ENCODE data around the gene RNF212. TPM values are rescaled to one million over a fixed set of nuclear protein-coding genes. Genes with fewer than 3 reads are reported as not detected.
"Not testable (repeated sequence)": the region's sequence is repeated elsewhere in the genome, so short reads cannot be mapped to it uniquely, and the experiment has no call there.

Gene RNF212
- total RNA-seq, 2 experiments from 2014 or later: 0.87 to 1.4 TPM

DNA sequence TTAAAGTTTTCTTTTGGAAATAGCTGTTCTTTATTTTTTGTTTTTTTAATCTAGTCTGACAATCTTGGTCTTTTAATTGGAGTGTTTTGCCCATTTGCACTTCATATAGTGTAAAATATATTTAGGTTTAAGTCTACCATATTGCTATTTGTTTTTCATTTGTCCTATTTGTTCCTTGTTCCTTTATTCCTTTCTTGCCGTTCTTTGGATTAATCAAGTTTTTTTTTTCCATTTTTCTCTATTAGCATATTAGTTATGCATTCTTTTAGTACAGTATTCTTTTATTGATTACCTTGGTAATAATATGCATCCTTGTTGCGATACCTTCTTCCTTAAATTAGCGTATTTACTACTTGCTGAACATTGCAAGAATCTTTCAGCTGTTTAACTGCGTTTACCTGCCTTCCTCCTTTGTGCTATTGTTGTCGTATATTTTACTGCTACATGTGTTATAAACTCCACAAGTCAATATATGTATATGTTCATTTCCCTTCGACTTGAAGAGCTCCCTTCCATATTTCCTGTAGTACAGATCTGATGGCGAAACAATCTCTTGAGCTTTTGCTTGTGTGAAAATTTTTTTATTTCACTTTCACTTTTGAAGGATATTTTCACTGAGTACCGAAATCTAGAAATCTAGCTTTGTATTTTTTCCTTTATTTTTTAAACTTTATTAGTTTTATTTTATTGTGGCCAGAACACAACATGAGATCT is 23.9 kb upstream of the RNF212 start:
- H3K27me3 Mint-ChIP-seq: no peaks in the 10 kb centered on the region
- H3K4me1 Mint-ChIP-seq (ENCODE audit: low read depth): peaks cover 8% of the 10 kb centered on the region
- H3K27ac Mint-ChIP-seq: no peak overlapping the region
- intact Hi-C loops (cut with micrococcal nuclease): no loop called here
- no peaks in the 10 kb centered on the region for H3K9me3 Mint-ChIP-seq
- H3K4me3 Mint-ChIP-seq: peak overlapping the region; percentile 60
- CTCF ChIA-PET: interaction anchor here (0.5 to 2.7 kb wide), 8 partner anchors 9 to 582 kb away, joined by 3 to 12 read pairs (median 4); partner anchors contain the start of gene UVSSA
- no peaks in the 10 kb centered on the region for H3K36me3 Mint-ChIP-seq
- POLR2A ChIA-PET: no interaction called here
- no peak for DNase-seq

DNA sequence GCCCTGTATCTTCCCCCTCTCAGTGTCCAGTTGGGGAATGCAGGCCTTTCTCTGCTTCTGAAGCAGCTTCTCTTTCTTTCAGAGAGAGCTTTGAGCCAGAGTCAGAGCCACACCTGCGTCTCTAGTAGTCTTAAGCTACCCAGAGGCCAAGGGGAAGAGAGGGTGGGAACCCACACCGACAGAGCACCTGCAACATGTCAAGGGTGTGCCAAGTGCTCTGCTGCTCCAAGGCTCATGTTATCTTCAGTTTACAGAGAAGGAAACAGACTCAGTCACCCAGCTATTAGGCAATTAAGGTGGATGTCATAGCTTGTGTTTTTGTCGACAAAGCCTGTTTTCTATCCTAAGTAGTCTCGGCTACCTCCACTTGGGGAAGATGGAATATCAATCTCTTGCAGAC is 22.7 kb upstream of the RNF212 start:
- Mint-ChIP-seq H3K27me3 (no peaks in the 10 kb centered on the region), H3K4me1 (ENCODE audit: low read depth) (peaks cover 8% of the 10 kb centered on the region), H3K27ac (no peak overlapping the region), H3K36me3 (no peaks in the 10 kb centered on the region), H3K4me3 (no peak overlapping the region), H3K9me3 (no peaks in the 10 kb centered on the region)
- POLR2A ChIA-PET: no interaction called here
- no peak for DNase-seq
- intact Hi-C loops (cut with micrococcal nuclease): no loop called here
- CTCF ChIA-PET: interaction anchor here (0.7 to 2.7 kb wide), 2 partner anchors 132 to 150 kb away, joined by 4 to 12 read pairs; no protein-coding TSS in a partner anchor

DNA sequence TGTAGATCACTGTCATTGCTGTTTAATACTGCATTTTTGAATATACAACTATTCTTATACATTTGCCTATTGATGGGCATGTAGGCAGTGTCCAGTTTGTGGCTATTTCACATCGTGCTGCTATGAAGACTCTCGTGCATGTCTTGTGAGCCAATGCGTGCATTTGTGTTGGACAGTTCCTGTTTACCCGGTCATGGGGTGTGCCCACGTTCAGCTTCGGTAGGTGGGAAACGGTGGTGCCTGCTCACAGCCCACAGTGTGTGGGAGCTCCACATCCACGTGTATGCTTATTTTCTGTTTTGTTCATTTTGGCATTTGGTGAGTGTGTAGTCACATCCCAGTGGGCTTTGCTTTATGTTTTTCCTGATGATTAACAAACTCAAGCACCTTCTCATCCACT is 19.7 kb upstream of the RNF212 start:
- CTCF ChIA-PET: interaction anchor here (1.1 to 5.3 kb wide), 5 partner anchors 12 to 223 kb away, joined by 3 to 70 read pairs (median 24); no protein-coding TSS in a partner anchor
- Mint-ChIP-seq H3K9me3 (no peaks in the 10 kb centered on the region), H3K4me3 (no peak overlapping the region), H3K36me3 (no peaks in the 10 kb centered on the region), H3K27me3 (no peaks in the 10 kb centered on the region), H3K4me1 (ENCODE audit: low read depth) (peaks cover 8% of the 10 kb centered on the region), H3K27ac (no peak overlapping the region)
- POLR2A ChIA-PET: no interaction called here
- intact Hi-C loops (cut with micrococcal nuclease): loop anchor here (5.0 kb wide), 1 partner anchor 154 kb away; the partner anchor contains the start of gene MAEA
- no peak for DNase-seq

DNA sequence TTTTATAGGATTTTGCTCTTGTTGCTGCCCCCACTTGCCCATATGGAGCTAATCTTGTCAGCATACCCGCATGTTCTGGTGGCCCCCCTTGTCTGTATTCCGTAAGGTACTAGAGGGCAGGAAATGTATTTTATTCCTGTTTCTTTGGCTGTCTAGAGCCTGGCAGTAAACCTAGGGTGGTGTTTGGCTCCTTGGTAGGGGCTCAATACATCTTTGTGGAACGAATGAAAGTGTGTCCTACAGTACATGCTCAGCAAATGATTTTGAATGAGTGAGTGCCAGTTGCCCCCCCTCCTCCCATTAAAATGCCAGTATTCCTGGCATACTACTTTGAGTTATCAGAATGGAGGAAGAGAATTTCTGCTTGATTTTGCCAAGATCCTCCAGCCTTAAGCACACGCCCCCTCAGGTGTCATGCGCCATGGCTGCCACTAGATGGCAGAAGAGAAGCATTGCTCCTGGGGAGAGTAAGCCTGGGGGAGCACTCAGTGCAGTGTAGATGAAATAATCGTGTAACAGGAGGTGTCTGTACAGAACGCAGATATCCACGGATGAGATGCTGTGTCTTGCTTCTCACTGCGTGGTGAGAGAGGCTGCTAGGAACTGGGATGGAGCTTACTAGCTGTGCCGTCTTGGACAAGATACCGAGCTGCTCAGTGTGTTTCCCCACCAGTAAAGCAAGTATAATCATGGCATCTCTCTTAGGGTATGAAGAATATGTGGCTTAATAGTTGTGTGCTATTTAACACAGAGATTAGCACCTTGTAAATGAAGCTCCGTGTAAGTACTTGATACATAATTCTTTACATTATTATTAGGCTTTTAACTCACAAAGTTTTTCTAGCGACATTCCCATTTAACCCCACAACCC is 17.2 kb upstream of the RNF212 start:
- intact Hi-C loops (cut with micrococcal nuclease): loop anchor here (1.0 to 5.0 kb wide), 4 partner anchors 36 to 220 kb away; partner anchors contain the start of gene MAEA
- Mint-ChIP-seq H3K4me1 (ENCODE audit: low read depth) (no peaks in the 10 kb centered on the region), H3K27ac (no peak overlapping the region), H3K9me3 (no peaks in the 10 kb centered on the region), H3K36me3 (no peaks in the 10 kb centered on the region), H3K4me3 (no peak overlapping the region), H3K27me3 (peaks cover 2% of the 10 kb centered on the region)
- CTCF ChIA-PET: interaction anchor here (0.6 to 5.3 kb wide), 35 partner anchors 10 to 499 kb away, joined by 3 to 70 read pairs (median 4); partner anchors contain the start of genes CTBP1, MAEA and RNF212
- POLR2A ChIA-PET: no interaction called here
- DNase-seq: peak; percentile 81

DNA sequence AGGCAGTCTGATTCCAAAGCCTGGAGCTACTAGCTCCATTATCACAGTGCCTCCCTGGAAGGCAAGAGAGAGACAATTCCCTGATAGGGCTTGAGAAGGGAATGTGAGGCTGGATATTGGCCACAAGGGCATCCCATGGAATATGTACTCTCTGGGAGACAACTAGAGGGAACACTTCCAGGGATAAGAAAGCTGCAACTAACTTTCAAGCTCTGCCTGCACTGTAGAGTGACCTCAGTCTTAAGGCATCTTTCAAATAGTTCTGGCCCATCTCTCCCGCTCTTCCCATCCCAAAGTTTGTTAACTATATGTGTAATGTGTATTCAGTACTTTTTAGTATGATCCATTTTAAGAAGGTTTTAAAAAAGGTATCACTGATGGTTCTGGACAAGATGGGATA is 13.1 kb upstream of the RNF212 start:
- CTCF ChIA-PET: no interaction called here
- intact Hi-C loops (cut with micrococcal nuclease): no loop called here
- Mint-ChIP-seq H3K4me1 (ENCODE audit: low read depth) (no peaks in the 10 kb centered on the region), H3K9me3 (no peaks in the 10 kb centered on the region), H3K27ac (no peak overlapping the region), H3K4me3 (no peak overlapping the region), H3K36me3 (no peaks in the 10 kb centered on the region), H3K27me3 (peaks cover 3% of the 10 kb centered on the region)
- no peak for DNase-seq
- POLR2A ChIA-PET: no interaction called here

DNA sequence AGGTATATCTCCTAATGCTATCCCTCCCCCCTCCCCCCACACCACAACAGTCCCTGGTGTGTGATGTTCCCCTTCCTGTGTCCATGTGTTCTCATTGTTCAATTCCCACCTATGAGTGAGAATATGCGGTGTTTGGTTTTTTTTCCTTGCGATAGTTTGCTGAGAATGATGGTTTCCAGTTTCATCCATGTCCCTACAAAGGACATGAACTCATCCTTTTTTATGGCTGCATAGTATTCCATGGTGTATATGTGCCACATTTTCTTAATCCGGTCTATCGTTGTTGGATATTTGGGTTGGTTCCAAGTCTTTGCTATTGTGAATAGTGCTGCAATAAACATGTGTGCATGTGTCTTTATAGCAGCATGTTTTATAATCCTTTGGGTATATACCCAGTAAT is 12.1 kb upstream of the RNF212 start:
- H3K36me3 Mint-ChIP-seq; H3K27ac Mint-ChIP-seq; H3K27me3 Mint-ChIP-seq; H3K9me3 Mint-ChIP-seq; CTCF ChIA-PET; H3K4me1 Mint-ChIP-seq (ENCODE audit: low read depth); DNase-seq; intact Hi-C loops (cut with micrococcal nuclease); H3K4me3 Mint-ChIP-seq; POLR2A ChIA-PET: not testable (repeated sequence)

DNA sequence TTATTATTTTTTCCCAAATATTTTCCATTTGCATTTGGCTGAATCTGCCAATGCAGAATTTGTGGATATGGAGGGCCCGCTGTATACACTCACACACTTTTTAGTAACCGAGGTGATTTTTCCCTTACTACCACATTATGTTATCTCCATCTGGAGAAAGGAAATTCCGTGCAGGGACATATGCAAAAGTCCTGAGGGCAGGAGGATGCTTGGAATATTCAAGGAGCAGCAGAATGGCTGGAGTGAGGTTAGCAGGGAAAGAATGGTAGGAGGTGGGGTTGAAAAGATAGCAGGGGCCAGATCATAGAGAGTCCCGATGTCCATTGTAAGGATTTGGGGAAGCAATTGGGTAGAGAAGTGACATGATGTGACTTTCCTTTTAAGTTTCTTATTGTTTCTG is 11.5 kb upstream of the RNF212 start:
- Mint-ChIP-seq H3K36me3 (no peaks in the 10 kb centered on the region), H3K9me3 (no peaks in the 10 kb centered on the region), H3K4me3 (no peak overlapping the region), H3K27me3 (peaks cover 3% of the 10 kb centered on the region), H3K27ac (no peak overlapping the region), H3K4me1 (ENCODE audit: low read depth) (no peaks in the 10 kb centered on the region)
- no peak for DNase-seq
- intact Hi-C loops (cut with micrococcal nuclease): no loop called here
- ChIA-PET POLR2A (no interaction called here), CTCF (no interaction called here)

DNA sequence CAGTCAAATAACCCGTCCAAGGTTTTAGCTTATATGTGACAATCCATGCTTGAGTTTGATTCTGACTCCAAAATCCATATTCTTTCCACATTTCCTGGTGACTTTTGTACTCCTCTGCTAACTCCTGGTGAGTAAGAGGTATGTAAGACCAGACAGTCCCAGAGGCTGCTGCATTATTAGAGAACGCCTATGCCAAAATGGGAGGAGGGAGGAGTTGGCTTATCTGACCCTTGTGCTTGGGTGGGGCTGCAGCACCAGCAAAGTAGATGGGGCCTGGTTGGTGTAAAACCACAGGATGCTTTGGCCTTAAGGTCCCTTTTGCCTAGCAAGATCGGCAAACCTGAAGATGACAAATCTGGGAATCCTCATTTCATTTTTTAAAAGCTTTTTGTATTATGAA is 9.1 kb upstream of the RNF212 start:
- CTCF ChIA-PET: interaction anchor here (5.0 kb wide), 1 partner anchor 9 kb away, joined by 28 read pairs; no protein-coding TSS in a partner anchor
- no peaks in the 10 kb centered on the region for H3K4me1 Mint-ChIP-seq (ENCODE audit: low read depth)
- peaks cover 3% of the 10 kb centered on the region for H3K27me3 Mint-ChIP-seq
- POLR2A ChIA-PET: no interaction called here
- H3K4me3 Mint-ChIP-seq: no peak overlapping the region
- intact Hi-C loops (cut with micrococcal nuclease): no loop called here
- DNase-seq: no peak
- no peak overlapping the region for H3K27ac Mint-ChIP-seq
- H3K9me3 Mint-ChIP-seq: no peaks in the 10 kb centered on the region
- H3K36me3 Mint-ChIP-seq: no peaks in the 10 kb centered on the region

DNA sequence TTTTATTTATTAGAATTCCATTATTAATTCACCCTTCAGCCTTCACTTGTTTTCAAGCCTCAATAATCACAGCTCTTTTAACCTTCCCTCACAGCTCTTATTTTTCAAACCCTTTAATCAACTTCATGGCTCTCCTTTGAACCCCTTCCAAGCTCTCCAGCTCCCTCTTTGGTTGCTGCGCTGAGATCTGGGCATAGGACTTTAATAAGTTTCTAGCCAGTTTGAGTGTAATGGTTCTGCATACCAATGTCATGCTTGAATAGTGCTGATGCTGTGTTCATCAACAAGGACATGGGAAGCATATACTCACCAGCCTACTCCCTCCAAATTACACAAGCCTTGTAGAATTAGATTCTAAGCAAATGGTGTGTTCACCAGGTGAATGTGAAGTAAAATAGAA is 3.5 kb upstream of the RNF212 start:
- Mint-ChIP-seq H3K36me3 (no peaks in the 10 kb centered on the region), H3K4me1 (ENCODE audit: low read depth) (no peaks in the 10 kb centered on the region), H3K27ac (no peak overlapping the region), H3K4me3 (no peak overlapping the region), H3K27me3 (peaks cover 4% of the 10 kb centered on the region), H3K9me3 (no peaks in the 10 kb centered on the region)
- intact Hi-C loops (cut with micrococcal nuclease): no loop called here
- no peak for DNase-seq
- POLR2A ChIA-PET: no interaction called here
- CTCF ChIA-PET: interaction anchor here (1.2 to 1.4 kb wide), 3 partner anchors 13 to 374 kb away, joined by 3 to 6 read pairs (median 4); no protein-coding TSS in a partner anchor

DNA sequence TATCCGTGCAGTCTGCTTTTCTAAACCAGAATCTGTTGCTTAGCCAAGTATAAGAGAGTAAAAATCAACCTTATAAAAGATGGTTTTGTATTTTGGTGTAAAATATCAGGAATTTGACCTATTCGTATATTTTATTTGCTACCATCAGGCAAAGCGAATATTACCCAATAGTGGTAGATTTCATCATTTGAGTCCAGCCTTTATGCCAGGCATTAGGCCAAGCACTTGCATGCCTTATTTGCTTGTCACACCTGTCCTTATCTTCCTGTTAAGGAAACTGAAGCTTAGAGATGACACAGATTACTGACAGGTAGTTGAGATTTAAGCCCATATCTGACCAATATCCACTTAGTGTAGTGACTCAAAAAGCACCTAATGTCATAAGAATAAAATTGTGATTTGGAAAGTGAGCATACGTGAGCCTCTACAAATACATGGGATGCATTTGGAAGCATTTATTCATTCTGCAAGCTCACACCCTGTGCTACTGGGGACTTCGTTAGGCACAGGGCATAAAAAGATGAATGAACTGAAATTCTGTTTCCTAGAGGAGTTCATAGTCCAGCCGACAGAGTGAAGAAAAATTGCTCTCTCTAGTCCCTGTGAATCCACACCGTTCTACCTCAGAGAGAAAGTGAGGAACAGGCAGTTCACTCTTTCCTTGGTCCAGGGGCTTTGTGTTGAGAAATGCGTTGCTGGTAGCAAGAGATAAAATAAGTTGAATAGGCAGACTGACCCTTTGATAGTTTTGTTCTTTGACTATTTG is 2.3 kb upstream of the RNF212 start:
- H3K4me3 Mint-ChIP-seq: no peak overlapping the region
- no peaks in the 10 kb centered on the region for H3K36me3 Mint-ChIP-seq
- ChIA-PET POLR2A (no interaction called here), CTCF (interaction anchor here (1.2 to 1.4 kb wide), 3 partner anchors 14 to 373 kb away, joined by 3 to 6 read pairs (median 4); no protein-coding TSS in a partner anchor)
- intact Hi-C loops (cut with micrococcal nuclease): no loop called here
- no peaks in the 10 kb centered on the region for H3K4me1 Mint-ChIP-seq (ENCODE audit: low read depth)
- H3K27me3 Mint-ChIP-seq: peaks cover 13% of the 10 kb centered on the region
- no peaks in the 10 kb centered on the region for H3K9me3 Mint-ChIP-seq
- DNase-seq: no peak
- H3K27ac Mint-ChIP-seq: no peak overlapping the region

DNA sequence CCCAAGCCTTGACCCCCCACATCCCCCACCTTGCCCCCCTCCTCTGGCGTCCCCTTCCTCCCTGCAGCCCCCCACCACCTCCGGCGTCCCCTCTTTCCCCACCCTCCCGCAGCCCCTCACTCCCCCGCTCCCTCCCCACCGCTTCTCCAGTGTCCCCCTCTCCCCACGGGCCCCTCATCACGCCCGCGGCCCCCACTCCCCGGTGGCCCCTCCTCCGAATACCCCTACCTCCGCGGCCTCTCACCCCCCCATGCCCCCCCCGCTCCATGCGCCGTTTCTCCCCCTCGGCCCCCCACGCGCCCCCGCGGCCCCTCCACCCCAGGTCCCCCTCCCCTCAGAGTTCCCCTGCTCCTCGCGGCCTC is 562 bp downstream of the RNF212 start:
- no peak overlapping the region for H3K27ac Mint-ChIP-seq
- no peak overlapping the region for H3K4me3 Mint-ChIP-seq
- peaks cover 18% of the 10 kb centered on the region for H3K27me3 Mint-ChIP-seq
- POLR2A ChIA-PET: no interaction called here
- CTCF ChIA-PET: no interaction called here
- no peaks in the 10 kb centered on the region for H3K36me3 Mint-ChIP-seq
- no peaks in the 10 kb centered on the region for H3K9me3 Mint-ChIP-seq
- H3K4me1 Mint-ChIP-seq (ENCODE audit: low read depth): no peaks in the 10 kb centered on the region
- intact Hi-C loops (cut with micrococcal nuclease): no loop called here
- DNase-seq: no peak

Data from activated CD4-positive, alpha-beta memory T cell treated with anti-CD3 and anti-CD28 coated beads for 36 hours (primary cell).